GM12892 (cell line): ENCODE measurements around the gene PRKAG2.

Experiments
- POLR2A ChIP-seq: IDR thresholded peaks from 2 replicates; pipeline ENCODE4 v1.6.1; 2011; ENCODE audit warnings: low read depth, low read length, control low read depth
- TAF1 ChIP-seq: IDR thresholded peaks from 2 replicates; pipeline ENCODE4 v1.6.1; 2011; ENCODE audit warnings: low read depth, mild to moderate bottlenecking, control low read depth, low read length, borderline replicate concordance

DNA sequence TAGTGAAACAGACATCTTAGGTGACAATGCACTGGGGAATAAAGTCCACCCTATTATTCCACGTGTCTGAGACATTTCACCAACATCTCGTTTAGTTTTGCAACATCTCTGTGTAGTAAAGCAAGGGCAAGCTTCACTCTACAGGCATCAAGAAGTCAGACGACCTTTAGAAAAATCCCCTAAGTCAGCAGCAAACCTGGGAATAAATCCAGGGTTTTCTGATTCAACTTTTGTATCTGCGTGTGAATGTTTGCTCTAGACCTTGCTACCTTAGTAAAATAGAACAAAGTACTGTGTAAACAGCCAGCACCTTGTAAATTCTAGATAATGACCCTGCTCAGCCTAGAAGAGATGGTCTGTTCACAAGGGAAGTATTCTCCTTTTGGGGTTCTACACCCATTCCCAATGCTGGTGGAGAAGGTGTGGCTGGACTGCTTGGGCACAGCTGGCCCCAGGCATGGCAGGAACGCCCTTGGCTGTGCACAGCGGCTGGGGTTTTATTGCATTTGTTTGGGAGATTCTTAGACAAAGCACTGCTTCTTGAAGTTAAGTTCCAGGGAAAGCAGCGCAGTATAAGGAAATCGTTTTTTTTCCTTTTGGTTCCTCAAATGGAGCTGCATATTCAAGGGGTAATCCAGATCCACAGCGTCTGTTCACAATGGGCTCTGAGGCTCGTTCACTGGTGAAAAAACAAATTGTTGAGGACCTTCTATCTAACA, 41.0 kb upstream of the PRKAG2 start:
- no peak for TF ChIP-seq POLR2A
- no peak for TF ChIP-seq TAF1
